ENCODE measurements around the gene CDH13. TPM values are rescaled to one million over a fixed set of nuclear protein-coding genes. Genes with fewer than 3 reads are reported as not detected.

CDH13 gene
- total RNA-seq, 1 donor from 2014 or later, result 20.9 TPM

DNA sequence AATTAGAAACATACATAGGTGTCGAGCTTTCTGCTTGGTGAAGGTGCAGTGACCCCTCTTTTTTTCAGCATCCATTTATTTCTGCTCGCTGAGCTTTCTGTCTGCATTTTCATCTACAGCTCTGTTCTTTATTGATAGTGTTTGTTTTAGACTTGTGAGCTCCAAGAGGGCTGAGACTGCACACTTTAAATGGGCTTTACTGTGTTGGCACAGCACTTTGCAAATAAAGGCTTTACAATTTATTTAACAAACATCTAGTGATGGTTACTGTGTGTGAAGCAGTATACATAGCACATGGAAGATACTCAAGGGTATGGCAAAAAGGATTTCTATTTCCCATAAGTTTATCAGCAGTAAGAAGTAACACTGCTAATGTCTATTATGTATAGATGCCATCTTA, 617.3 kb downstream of the CDH13 start:
- Histone ChIP-seq H3K4me1 (ENCODE audit: control insufficient read depth in 3 of 3, insufficient read depth in 3 of 3, low read length in 3 of 3) (peaks cover 5 to 20% (median 6%) of the 10 kb centered on the region in 3 donors), H3K27ac (ENCODE audit: low read depth, low read length) (no peak overlapping the region), H3K36me3 (ENCODE audit: control insufficient read depth in 3 of 3, insufficient read depth in 3 of 3, low read length in 3 of 3) (no peaks in the 10 kb centered on the region), H3K4me3 (ENCODE audit: low read length in 3 of 3) (no peak overlapping the region), H3K27me3 (ENCODE audit: control insufficient read depth in 3 of 3, insufficient read depth in 3 of 3, low read length in 3 of 3) (no peaks in the 10 kb centered on the region), H3K9ac (ENCODE audit: low read depth in 1 of 3, low read length in 3 of 3) (no peak overlapping the region), H3K9me3 (ENCODE audit: control insufficient read depth in 3 of 3, low read length in 3 of 3) (no peaks in the 10 kb centered on the region)

- H3K27ac ChIP-seq (ENCODE audit: low read depth, low read length), result no peak overlapping the region
- no peaks in the 10 kb centered on the region for H3K27me3 ChIP-seq (ENCODE audit: control insufficient read depth in 3 of 3, insufficient read depth in 3 of 3, low read length in 3 of 3)
- peaks cover 6 to 23% (median 8%) of the 10 kb centered on the region in 3 donors for H3K4me1 ChIP-seq (ENCODE audit: control insufficient read depth in 3 of 3, insufficient read depth in 3 of 3, low read length in 3 of 3)
- no peaks in the 10 kb centered on the region for H3K9me3 ChIP-seq (ENCODE audit: control insufficient read depth in 3 of 3, low read length in 3 of 3)
- H3K4me3 ChIP-seq (ENCODE audit: low read length in 3 of 3), result no peak overlapping the region
- no peak overlapping the region for H3K9ac ChIP-seq (ENCODE audit: low read depth in 1 of 3, low read length in 3 of 3)
- H3K36me3 ChIP-seq (ENCODE audit: control insufficient read depth in 3 of 3, insufficient read depth in 3 of 3, low read length in 3 of 3), result no peaks in the 10 kb centered on the region
Measured at GRCh38 chr16:83245061-83245460, 618.3 kb downstream of the CDH13 start.

DNA sequence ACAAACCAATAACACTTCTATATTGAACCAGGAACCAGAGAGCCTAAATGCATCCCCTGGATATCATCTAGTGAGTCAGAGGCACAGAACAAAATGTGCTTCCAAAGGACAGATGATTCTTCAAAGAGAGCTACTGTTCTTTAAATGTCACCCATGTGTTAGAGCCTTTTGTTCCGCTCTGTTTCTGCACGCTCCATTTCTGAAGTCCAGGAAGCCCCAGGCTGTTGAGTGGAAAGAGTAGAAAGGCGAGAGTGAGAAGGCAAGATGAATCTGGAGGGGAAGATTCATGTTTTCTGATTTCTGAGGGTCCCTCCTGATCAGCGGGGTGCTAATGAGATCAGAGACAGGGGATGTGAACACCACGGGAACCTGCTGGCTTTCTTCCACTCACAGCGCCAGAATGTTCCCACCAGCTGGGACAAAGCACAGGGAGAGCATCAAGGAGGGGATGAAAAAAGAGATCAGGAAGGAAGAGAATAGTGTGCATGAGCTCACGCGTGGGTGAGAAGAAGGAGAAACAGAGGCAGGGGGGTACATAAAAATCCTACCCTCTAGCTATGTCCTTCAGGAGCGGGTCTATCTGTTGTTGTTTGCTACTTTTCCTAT, 621.1 kb downstream of the CDH13 start:
- Histone ChIP-seq H3K4me3 (ENCODE audit: low read length in 3 of 3) (no peak overlapping the region), H3K27me3 (ENCODE audit: control insufficient read depth in 3 of 3, insufficient read depth in 3 of 3, low read length in 3 of 3) (no peaks in the 10 kb centered on the region), H3K4me1 (ENCODE audit: control insufficient read depth in 3 of 3, insufficient read depth in 3 of 3, low read length in 3 of 3) (peaks cover 6 to 23% (median 8%) of the 10 kb centered on the region in 3 donors), H3K27ac (ENCODE audit: low read depth, low read length) (no peak overlapping the region), H3K9me3 (ENCODE audit: control insufficient read depth in 3 of 3, low read length in 3 of 3) (no peaks in the 10 kb centered on the region), H3K9ac (ENCODE audit: low read depth in 1 of 3, low read length in 3 of 3) (no peak overlapping the region), H3K36me3 (ENCODE audit: control insufficient read depth in 3 of 3, insufficient read depth in 3 of 3, low read length in 3 of 3) (no peaks in the 10 kb centered on the region)

DNA sequence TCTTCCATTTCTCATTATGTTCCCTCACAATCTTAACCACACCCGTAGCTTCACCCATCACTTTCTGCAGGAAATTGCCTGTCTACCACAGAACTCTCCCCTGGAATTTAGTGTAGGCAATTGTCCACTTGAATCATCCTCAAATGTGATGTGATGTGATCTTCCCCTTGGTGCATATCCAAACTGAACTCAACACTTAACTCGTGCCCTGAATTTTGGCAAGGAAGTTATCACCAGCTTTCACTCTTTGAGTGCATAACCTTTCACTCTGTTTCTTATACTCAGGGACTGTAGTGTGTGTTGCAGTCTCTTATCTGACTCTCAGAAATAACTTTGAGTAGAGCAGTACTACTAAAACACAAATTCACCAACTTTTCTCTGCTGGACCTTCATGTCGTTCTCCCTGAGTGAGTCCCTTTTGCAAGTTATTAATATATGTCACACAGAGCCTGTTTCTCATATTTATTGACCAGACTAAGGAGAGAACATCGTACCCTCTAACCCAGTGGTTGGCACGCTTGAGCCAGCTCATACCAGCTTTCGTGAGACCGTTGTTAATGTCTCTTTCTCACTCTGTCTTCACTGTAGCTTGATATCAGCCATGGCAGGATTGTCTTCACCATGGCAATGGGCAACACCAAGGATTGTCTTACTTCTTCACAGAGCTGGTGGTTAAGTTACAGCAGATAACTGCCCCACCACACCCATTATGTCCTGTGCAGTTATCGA, 622.1 kb downstream of the CDH13 start:
- Histone ChIP-seq H3K9ac (ENCODE audit: low read depth in 1 of 3, low read length in 3 of 3) (no peak overlapping the region), H3K4me1 (ENCODE audit: control insufficient read depth in 3 of 3, insufficient read depth in 3 of 3, low read length in 3 of 3) (peaks cover 6 to 23% (median 8%) of the 10 kb centered on the region in 3 donors), H3K36me3 (ENCODE audit: control insufficient read depth in 3 of 3, insufficient read depth in 3 of 3, low read length in 3 of 3) (no peaks in the 10 kb centered on the region), H3K27me3 (ENCODE audit: control insufficient read depth in 3 of 3, insufficient read depth in 3 of 3, low read length in 3 of 3) (no peaks in the 10 kb centered on the region), H3K27ac (ENCODE audit: low read depth, low read length) (no peak overlapping the region), H3K9me3 (ENCODE audit: control insufficient read depth in 3 of 3, low read length in 3 of 3) (no peaks in the 10 kb centered on the region), H3K4me3 (ENCODE audit: low read length in 3 of 3) (no peak overlapping the region)

GRCh38 chr16:83253521-83253920, 626.8 kb downstream of the CDH13 start:
- H3K4me1 ChIP-seq (ENCODE audit: control insufficient read depth in 3 of 3, insufficient read depth in 3 of 3, low read length in 3 of 3), result peaks cover 0 to 9% (median 4%) of the 10 kb centered on the region in 3 donors
- no peaks in the 10 kb centered on the region for H3K36me3 ChIP-seq (ENCODE audit: control insufficient read depth in 3 of 3, insufficient read depth in 3 of 3, low read length in 3 of 3)
- H3K4me3 ChIP-seq (ENCODE audit: low read length in 3 of 3), result no peak overlapping the region

GRCh38 chr16:83258366-83258928, 631.7 kb downstream of the CDH13 start:
- no peaks in the 10 kb centered on the region for H3K9me3 ChIP-seq (ENCODE audit: control insufficient read depth in 3 of 3, low read length in 3 of 3)
- H3K4me1 ChIP-seq (ENCODE audit: control insufficient read depth in 3 of 3, insufficient read depth in 3 of 3, low read length in 3 of 3), result no peaks in the 10 kb centered on the region
- no peak overlapping the region for H3K9ac ChIP-seq (ENCODE audit: low read depth in 1 of 3, low read length in 3 of 3)
- H3K27me3 ChIP-seq (ENCODE audit: control insufficient read depth in 3 of 3, insufficient read depth in 3 of 3, low read length in 3 of 3), result no peaks in the 10 kb centered on the region
- H3K36me3 ChIP-seq (ENCODE audit: control insufficient read depth in 3 of 3, insufficient read depth in 3 of 3, low read length in 3 of 3), result no peaks in the 10 kb centered on the region
- no peak overlapping the region for H3K4me3 ChIP-seq (ENCODE audit: low read length in 3 of 3)
- no peak overlapping the region for H3K27ac ChIP-seq (ENCODE audit: low read depth, low read length)

More at GRCh38 chr16:83253521-83253920, 626.8 kb downstream of the CDH13 start:
- Histone ChIP-seq H3K9me3 (ENCODE audit: control insufficient read depth in 3 of 3, low read length in 3 of 3) (no peaks in the 10 kb centered on the region), H3K9ac (ENCODE audit: low read depth in 1 of 3, low read length in 3 of 3) (no peak overlapping the region), H3K27ac (ENCODE audit: low read depth, low read length) (no peak overlapping the region), H3K27me3 (ENCODE audit: control insufficient read depth in 3 of 3, insufficient read depth in 3 of 3, low read length in 3 of 3) (no peaks in the 10 kb centered on the region)

GRCh38 chr16:83266848-83267553, 640.2 kb downstream of the CDH13 start:
- no peaks in the 10 kb centered on the region for H3K27me3 ChIP-seq (ENCODE audit: control insufficient read depth in 3 of 3, insufficient read depth in 3 of 3, low read length in 3 of 3)
- H3K9me3 ChIP-seq (ENCODE audit: control insufficient read depth in 3 of 3, low read length in 3 of 3), result no peaks in the 10 kb centered on the region
- H3K27ac ChIP-seq (ENCODE audit: low read depth, low read length), result no peak overlapping the region
- H3K4me3 ChIP-seq (ENCODE audit: low read length in 3 of 3), result no peak overlapping the region
- H3K36me3 ChIP-seq (ENCODE audit: control insufficient read depth in 3 of 3, insufficient read depth in 3 of 3, low read length in 3 of 3), result no peaks in the 10 kb centered on the region
- H3K4me1 ChIP-seq (ENCODE audit: control insufficient read depth in 3 of 3, insufficient read depth in 3 of 3, low read length in 3 of 3), result peaks cover 2 to 18% (median 6%) of the 10 kb centered on the region in 3 donors
- H3K9ac ChIP-seq (ENCODE audit: low read depth in 1 of 3, low read length in 3 of 3), result no peak overlapping the region

GRCh38 chr16:83268169-83268568, 641.4 kb downstream of the CDH13 start:
- H3K4me1 ChIP-seq (ENCODE audit: control insufficient read depth in 3 of 3, insufficient read depth in 3 of 3, low read length in 3 of 3), result peaks cover 5 to 20% (median 9%) of the 10 kb centered on the region in 3 donors
- no peak overlapping the region for H3K27ac ChIP-seq (ENCODE audit: low read depth, low read length)
- H3K4me3 ChIP-seq (ENCODE audit: low read length in 3 of 3), result no peak overlapping the region
- no peak overlapping the region for H3K9ac ChIP-seq (ENCODE audit: low read depth in 1 of 3, low read length in 3 of 3)
- H3K27me3 ChIP-seq (ENCODE audit: control insufficient read depth in 3 of 3, insufficient read depth in 3 of 3, low read length in 3 of 3), result no peaks in the 10 kb centered on the region
- H3K36me3 ChIP-seq (ENCODE audit: control insufficient read depth in 3 of 3, insufficient read depth in 3 of 3, low read length in 3 of 3), result no peaks in the 10 kb centered on the region
- no peaks in the 10 kb centered on the region for H3K9me3 ChIP-seq (ENCODE audit: control insufficient read depth in 3 of 3, low read length in 3 of 3)

DNA sequence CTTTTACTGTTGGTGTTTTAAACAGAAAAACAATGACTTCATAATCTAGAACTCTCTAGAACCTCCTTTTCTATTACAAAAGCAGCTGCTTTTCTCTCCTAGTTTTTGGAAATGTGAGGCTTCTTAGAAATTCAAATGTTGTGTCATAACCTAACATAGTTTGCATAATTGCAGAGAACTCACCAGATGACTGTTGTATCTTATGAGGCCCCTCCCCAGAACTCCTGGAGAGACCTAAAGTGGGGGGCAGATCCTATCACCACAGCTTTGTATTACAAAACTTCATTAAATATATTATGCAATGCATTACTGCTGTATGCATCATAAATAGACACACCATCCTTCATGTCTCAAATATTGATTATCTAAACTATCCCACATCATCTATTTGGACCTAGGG, 642.3 kb downstream of the CDH13 start:
- H3K9me3 ChIP-seq (ENCODE audit: control insufficient read depth in 3 of 3, low read length in 3 of 3), result no peaks in the 10 kb centered on the region
- no peaks in the 10 kb centered on the region for H3K27me3 ChIP-seq (ENCODE audit: control insufficient read depth in 3 of 3, insufficient read depth in 3 of 3, low read length in 3 of 3)
- no peak overlapping the region for H3K9ac ChIP-seq (ENCODE audit: low read depth in 1 of 3, low read length in 3 of 3)
- no peaks in the 10 kb centered on the region for H3K36me3 ChIP-seq (ENCODE audit: control insufficient read depth in 3 of 3, insufficient read depth in 3 of 3, low read length in 3 of 3)
- no peak overlapping the region for H3K27ac ChIP-seq (ENCODE audit: low read depth, low read length)
- peaks cover 5 to 20% (median 9%) of the 10 kb centered on the region in 3 donors for H3K4me1 ChIP-seq (ENCODE audit: control insufficient read depth in 3 of 3, insufficient read depth in 3 of 3, low read length in 3 of 3)
- no peak overlapping the region for H3K4me3 ChIP-seq (ENCODE audit: low read length in 3 of 3)

DNA sequence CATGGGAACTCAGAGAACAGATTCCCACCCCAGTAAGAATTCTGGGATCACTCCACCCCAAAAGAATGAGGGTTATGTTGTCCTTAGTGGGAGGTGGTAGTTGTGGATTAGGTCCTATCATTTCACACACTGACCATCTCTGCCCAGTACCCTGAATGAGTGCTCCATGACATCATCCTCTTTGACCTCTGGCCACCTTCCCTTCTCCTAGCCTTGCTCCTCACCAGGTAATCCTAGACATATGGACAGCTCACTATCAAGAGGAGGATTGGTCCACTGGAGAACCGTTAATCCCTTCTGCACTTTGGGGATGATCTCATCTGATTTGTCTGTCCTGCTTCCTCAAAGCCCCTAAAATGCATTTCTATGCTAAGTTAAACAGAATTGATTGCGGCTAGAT, 642.8 kb downstream of the CDH13 start:
- no peaks in the 10 kb centered on the region for H3K36me3 ChIP-seq (ENCODE audit: control insufficient read depth in 3 of 3, insufficient read depth in 3 of 3, low read length in 3 of 3)
- peaks cover 5 to 20% (median 9%) of the 10 kb centered on the region in 3 donors for H3K4me1 ChIP-seq (ENCODE audit: control insufficient read depth in 3 of 3, insufficient read depth in 3 of 3, low read length in 3 of 3)
- no peak overlapping the region for H3K4me3 ChIP-seq (ENCODE audit: low read length in 3 of 3)
- no peaks in the 10 kb centered on the region for H3K9me3 ChIP-seq (ENCODE audit: control insufficient read depth in 3 of 3, low read length in 3 of 3)
- H3K27me3 ChIP-seq (ENCODE audit: control insufficient read depth in 3 of 3, insufficient read depth in 3 of 3, low read length in 3 of 3), result no peaks in the 10 kb centered on the region
- H3K27ac ChIP-seq (ENCODE audit: low read depth, low read length), result no peak overlapping the region
- no peak overlapping the region for H3K9ac ChIP-seq (ENCODE audit: low read depth in 1 of 3, low read length in 3 of 3)

All from skeletal muscle tissue (tissue), 4 donors.